Measurements from ENCODE around the gene CASR. TPM values are rescaled to one million over a fixed set of nuclear protein-coding genes. Genes with fewer than 3 reads are reported as not detected.
A peak's percentile ranks its signal among the peaks of the same experiment; 100 is the strongest.

Gene CASR
- polyA plus RNA-seq, 2 donors = not detected

DNA sequence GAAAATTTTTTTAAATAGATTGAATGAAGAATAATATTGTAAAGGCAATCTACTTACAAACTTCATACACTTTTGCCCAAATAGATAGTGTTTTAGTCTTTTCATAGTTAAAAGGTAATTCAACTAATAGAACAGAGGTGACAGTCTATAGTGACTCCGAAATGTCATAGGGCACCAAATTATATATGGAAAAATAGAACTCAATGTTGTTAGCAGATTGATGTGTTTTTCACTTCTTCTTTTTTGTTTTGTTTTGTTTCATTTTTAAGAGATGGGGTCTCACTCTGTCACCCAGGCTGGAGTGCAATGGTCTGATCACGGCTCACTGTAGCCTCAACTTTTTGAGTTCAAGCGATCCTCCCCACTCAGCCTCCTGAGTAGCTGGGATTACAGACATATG is 142.3 kb downstream of the CASR start:
- no peaks in the 10 kb centered on the region for H3K9me3 ChIP-seq (ENCODE audit: control insufficient read depth in 2 of 2, insufficient read depth in 1 of 2, low read depth in 1 of 2, low read length in 1 of 2)
- H3K36me3 ChIP-seq (ENCODE audit: control insufficient read depth in 2 of 2, insufficient read depth in 2 of 2, low read length in 1 of 2) = peaks cover 0 to 1% of the 10 kb centered on the region in 2 donors
- peak overlapping the region; percentile 38 to 79 for H3K4me3 ChIP-seq (ENCODE audit: low read depth in 1 of 2, low read length in 2 of 2)
- 87 to 97% methylated on average over 3 of the region's 3 CpGs for WGBS, 2 donors
- H3K27me3 ChIP-seq (ENCODE audit: control insufficient read depth in 1 of 2, insufficient read depth in 2 of 2, low read length in 2 of 2) = no peaks in the 10 kb centered on the region
- peak overlapping the region; percentile 29 to 86 for H3K27ac ChIP-seq (ENCODE audit: low read depth in 2 of 2, low read length in 1 of 2)
- no peaks in the 10 kb centered on the region for H3K4me1 ChIP-seq (ENCODE audit: control insufficient read depth in 2 of 2, insufficient read depth in 2 of 2, low read length in 1 of 2)

DNA sequence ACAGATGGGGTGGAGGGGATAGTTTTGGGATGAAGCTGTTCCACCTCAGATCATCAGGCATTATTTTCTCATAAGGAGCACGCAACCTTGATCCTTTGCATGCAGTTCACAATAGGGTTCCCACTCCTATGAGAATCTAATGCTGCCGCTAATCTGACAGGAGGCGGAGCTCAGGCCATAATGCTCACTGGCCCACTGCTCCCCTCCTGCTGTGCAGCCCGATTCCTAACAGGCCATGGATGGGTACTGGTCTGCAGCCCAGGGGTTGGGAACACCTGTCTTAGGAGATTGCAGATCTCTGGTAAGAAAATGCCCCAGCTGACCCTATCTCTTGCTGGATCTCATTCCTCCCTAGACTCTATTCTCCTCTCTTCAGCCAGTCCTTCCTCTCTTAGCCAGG is 148.4 kb downstream of the CASR start:
- no peaks in the 10 kb centered on the region for H3K27me3 ChIP-seq (ENCODE audit: control insufficient read depth in 1 of 2, insufficient read depth in 2 of 2, low read length in 2 of 2)
- 81% methylated on average over 4 of the region's 4 CpGs for WGBS, 2 donors
- H3K9me3 ChIP-seq (ENCODE audit: control insufficient read depth in 2 of 2, insufficient read depth in 1 of 2, low read depth in 1 of 2, low read length in 1 of 2) = no peaks in the 10 kb centered on the region
- peaks cover 0 to 6% of the 10 kb centered on the region in 2 donors for H3K36me3 ChIP-seq (ENCODE audit: control insufficient read depth in 2 of 2, insufficient read depth in 2 of 2, low read length in 1 of 2)
- H3K4me3 ChIP-seq (ENCODE audit: low read depth in 1 of 2, low read length in 2 of 2) = no peak overlapping the region
- H3K4me1 ChIP-seq (ENCODE audit: control insufficient read depth in 2 of 2, insufficient read depth in 2 of 2, low read length in 1 of 2) = peaks cover 0 to 3% of the 10 kb centered on the region in 2 donors
- H3K27ac ChIP-seq (ENCODE audit: low read depth in 2 of 2, low read length in 1 of 2) = peak overlapping the region; percentile 11 to 84

DNA sequence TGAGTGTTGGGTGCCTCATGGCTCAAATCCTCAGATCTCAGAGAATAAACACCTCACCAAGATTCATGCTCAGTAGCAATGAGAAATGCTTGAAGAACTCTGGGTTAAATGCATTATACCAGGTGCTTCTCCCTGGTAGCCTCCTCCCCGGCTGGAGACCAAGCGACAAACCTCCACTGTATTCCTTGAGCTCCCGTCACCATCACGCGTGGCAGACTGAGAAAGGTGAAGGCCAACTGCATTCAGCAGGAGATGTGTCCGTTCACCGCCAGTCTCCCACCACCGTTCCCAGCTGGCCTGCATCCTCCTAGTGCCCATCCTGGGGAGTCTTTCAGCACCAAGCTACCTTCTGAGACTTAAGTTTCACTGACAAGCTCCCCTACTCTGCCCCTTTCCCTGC is 149.1 kb downstream of the CASR start:
- 87 to 92% methylated on average over 8 of the region's 8 CpGs for WGBS, 2 donors
- no peaks in the 10 kb centered on the region for H3K9me3 ChIP-seq (ENCODE audit: control insufficient read depth in 2 of 2, insufficient read depth in 1 of 2, low read depth in 1 of 2, low read length in 1 of 2)
- no peak overlapping the region for H3K4me3 ChIP-seq (ENCODE audit: low read depth in 1 of 2, low read length in 2 of 2)
- peak overlapping the region in 1 of 2 donors; percentile 33 for H3K27ac ChIP-seq (ENCODE audit: low read depth in 2 of 2, low read length in 1 of 2)
- H3K4me1 ChIP-seq (ENCODE audit: control insufficient read depth in 2 of 2, insufficient read depth in 2 of 2, low read length in 1 of 2) = peaks cover 0 to 3% of the 10 kb centered on the region in 2 donors
- H3K36me3 ChIP-seq (ENCODE audit: control insufficient read depth in 2 of 2, insufficient read depth in 2 of 2, low read length in 1 of 2) = peaks cover 0 to 6% of the 10 kb centered on the region in 2 donors
- no peaks in the 10 kb centered on the region for H3K27me3 ChIP-seq (ENCODE audit: control insufficient read depth in 1 of 2, insufficient read depth in 2 of 2, low read length in 2 of 2)

Other genes starting within 250 kb of the CASR start
- 1 to 10 TPM; 1.9 to 2.6 TPM for gene ILDR1, start 161.4 kb upstream of the CASR start, polyA plus RNA-seq
- under 1 TPM; 0.39 to 0.85 TPM for gene CD86, start 128.3 kb upstream of the CASR start, polyA plus RNA-seq
- gene CSTA, start 141.6 kb downstream of the CASR start, polyA plus RNA-seq = over 10,000 TPM in 1 of 2 donors, 1,000 to 10,000 TPM in 1; 7,202 to 12,533 TPM
- gene MIX23, start 199.6 kb downstream of the CASR start, polyA plus RNA-seq = 10 to 100 TPM; 32.9 to 41.9 TPM
- gene FAM162A, start 200.5 kb downstream of the CASR start, polyA plus RNA-seq = 100 to 1,000 TPM; 242 TPM
- 1 to 10 TPM; 1.3 TPM for gene WDR5B, start 232.4 kb downstream of the CASR start, polyA plus RNA-seq